Neural crest cell (in vitro differentiated cells): Measurements from ENCODE around the gene SH3TC1. TPM values are rescaled to one million over a fixed set of nuclear protein-coding genes. Genes with fewer than 3 reads are reported as not detected.

ENCODE experiments used
- DNase-seq: peaks from one replicate; pipeline ENCODE4 v3.0.0; 2021; ENCODE audit warnings: low read depth, mixed read lengths, low spot score
- H3K27ac Mint-ChIP-seq: one replicate; pipeline ENCODE4 v1.8.0; 2021; ENCODE audit warnings: mild to moderate bottlenecking, mixed read lengths; ENCODE audit not compliant: unreplicated experiment
- H3K27me3 Mint-ChIP-seq: 2 replicates; pipeline ENCODE4 v1.8.0; 2021; ENCODE audit warnings: low read depth, mild to moderate bottlenecking, mixed read lengths
- H3K36me3 Mint-ChIP-seq: 2 replicates; pipeline ENCODE4 v1.8.0; 2021; ENCODE audit warnings: low read depth, mild to moderate bottlenecking, mixed read lengths
- H3K4me1 Mint-ChIP-seq: 2 replicates; pipeline ENCODE4 v1.8.0; 2021; ENCODE audit warnings: mixed read lengths
- H3K4me3 Mint-ChIP-seq: one replicate; pipeline ENCODE4 v1.8.0; 2021; ENCODE audit warnings: mild to moderate bottlenecking, mixed read lengths
- H3K9me3 Mint-ChIP-seq: 2 replicates; pipeline ENCODE4 v1.8.0; 2021; ENCODE audit warnings: mixed read lengths
- total RNA-seq: library from RNA; stranded (reverse); gene quantifications from 2 replicates; pipeline ENCODE4 v1.2.1, GENCODE V29; 2021
- TF ChIP-seq, protein P1 (sequence below): fragments of 200-600 bp; sonication (generic); conservative IDR thresholded peaks from 2 replicates; pipeline ENCODE4 v1.5.0; 2021; ENCODE audit warnings: antibody characterized with exemption, mild to moderate bottlenecking

SH3TC1 gene
- total RNA-seq, 1 donor from 2014 or later = 2.7 TPM

DNA sequence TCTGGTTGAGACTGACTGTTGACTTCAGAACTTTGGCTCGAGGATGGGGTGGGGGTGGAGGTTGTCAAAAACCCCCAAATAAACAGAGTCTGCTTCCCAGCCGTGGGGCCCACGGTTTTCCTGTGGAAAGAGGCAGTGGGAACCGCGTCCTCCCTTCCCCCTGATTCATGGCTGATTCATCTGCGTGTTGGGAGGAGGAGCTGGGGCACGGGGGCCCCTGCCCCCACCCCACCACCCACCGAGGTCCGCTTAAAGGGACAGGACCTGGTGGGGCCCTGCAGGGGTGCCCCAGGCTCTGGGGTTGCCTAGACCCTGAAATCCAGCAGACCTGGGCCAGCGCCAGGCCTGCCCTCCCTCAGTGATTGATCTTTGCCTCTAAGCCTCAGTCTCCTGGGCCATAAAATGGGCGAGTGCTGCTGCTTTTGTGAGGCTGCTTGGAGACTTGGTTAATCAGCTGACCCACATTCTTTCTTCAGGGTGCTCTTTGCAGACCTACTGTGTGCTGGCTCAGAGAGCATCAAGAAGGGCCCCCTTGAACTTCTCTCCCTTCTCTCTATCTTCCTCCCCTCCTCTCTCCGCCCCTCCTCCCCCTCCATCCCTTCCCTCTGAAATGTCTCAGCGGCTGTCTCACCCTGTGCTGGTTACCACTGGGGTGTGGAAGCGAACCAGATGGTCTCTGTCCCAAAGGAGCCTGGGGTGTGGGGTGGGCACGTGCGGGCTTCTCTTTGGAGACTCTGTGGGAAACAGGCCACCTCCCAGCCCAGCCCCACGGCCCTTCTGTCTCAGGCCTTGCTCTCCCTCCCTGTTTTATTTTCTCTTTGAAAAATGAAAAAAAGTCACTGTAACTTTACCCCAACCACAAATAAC is 79.6 kb downstream of the SH3TC1 start:
- Mint-ChIP-seq H3K9me3 (no peaks in the 10 kb centered on the region), H3K27ac (no peak overlapping the region), H3K27me3 (no peaks in the 10 kb centered on the region), H3K4me1 (peaks cover 5% of the 10 kb centered on the region), H3K4me3 (no peak overlapping the region), H3K36me3 (no peaks in the 10 kb centered on the region)
- no peak for DNase-seq
- TF ChIP-seq, protein P1, sequence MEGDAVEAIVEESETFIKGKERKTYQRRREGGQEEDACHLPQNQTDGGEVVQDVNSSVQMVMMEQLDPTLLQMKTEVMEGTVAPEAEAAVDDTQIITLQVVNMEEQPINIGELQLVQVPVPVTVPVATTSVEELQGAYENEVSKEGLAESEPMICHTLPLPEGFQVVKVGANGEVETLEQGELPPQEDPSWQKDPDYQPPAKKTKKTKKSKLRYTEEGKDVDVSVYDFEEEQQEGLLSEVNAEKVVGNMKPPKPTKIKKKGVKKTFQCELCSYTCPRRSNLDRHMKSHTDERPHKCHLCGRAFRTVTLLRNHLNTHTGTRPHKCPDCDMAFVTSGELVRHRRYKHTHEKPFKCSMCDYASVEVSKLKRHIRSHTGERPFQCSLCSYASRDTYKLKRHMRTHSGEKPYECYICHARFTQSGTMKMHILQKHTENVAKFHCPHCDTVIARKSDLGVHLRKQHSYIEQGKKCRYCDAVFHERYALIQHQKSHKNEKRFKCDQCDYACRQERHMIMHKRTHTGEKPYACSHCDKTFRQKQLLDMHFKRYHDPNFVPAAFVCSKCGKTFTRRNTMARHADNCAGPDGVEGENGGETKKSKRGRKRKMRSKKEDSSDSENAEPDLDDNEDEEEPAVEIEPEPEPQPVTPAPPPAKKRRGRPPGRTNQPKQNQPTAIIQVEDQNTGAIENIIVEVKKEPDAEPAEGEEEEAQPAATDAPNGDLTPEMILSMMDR = no peak

DNA sequence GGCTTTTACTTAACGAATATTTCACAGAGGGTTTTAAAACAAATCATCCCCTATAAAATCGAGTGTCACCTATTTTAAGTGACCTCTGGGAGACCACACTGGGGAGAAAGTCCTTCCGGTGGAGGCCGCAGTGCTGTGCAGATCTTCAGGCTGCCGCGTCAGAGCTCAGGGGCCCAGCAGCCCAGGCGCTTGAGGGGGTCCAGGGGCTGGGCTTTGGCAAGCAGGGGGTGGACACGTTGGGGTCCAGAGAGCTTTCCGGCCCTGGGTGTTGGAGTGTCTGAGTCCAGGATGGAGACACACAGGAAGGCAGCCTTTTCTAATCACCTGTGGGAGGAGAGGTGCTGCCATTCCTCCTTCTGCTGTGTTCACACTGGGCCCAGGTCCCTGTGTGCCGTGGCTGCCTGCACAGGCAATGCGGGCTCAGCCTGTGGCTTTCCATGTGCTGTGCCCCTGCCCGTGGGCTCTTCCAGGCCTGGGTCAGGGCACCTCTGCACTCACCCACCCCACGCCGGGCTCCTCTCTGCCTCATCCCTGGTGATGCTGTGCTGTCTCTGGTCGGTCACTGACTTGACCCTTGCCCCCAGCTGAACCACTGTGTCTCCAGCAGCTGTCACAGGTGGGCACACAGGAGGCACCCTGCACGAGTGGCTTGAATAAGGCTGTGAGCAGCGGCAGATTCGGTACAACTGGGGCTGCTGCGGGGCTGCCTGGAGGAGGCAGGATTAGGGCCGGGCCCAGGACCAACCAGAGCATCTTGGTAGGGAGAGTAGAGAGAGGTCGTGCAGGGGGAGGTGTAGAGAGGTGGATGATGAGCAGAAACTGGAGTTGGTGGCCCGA is 80.4 kb downstream of the SH3TC1 start:
- TF ChIP-seq, protein P1 = no peak
- DNase-seq = no peak
- H3K4me3 Mint-ChIP-seq = no peak overlapping the region
- H3K27me3 Mint-ChIP-seq = no peaks in the 10 kb centered on the region
- peak overlapping the region; percentile 67 for H3K27ac Mint-ChIP-seq
- peaks cover 4% of the 10 kb centered on the region for H3K4me1 Mint-ChIP-seq
- H3K36me3 Mint-ChIP-seq = no peaks in the 10 kb centered on the region
- H3K9me3 Mint-ChIP-seq = no peaks in the 10 kb centered on the region

DNA sequence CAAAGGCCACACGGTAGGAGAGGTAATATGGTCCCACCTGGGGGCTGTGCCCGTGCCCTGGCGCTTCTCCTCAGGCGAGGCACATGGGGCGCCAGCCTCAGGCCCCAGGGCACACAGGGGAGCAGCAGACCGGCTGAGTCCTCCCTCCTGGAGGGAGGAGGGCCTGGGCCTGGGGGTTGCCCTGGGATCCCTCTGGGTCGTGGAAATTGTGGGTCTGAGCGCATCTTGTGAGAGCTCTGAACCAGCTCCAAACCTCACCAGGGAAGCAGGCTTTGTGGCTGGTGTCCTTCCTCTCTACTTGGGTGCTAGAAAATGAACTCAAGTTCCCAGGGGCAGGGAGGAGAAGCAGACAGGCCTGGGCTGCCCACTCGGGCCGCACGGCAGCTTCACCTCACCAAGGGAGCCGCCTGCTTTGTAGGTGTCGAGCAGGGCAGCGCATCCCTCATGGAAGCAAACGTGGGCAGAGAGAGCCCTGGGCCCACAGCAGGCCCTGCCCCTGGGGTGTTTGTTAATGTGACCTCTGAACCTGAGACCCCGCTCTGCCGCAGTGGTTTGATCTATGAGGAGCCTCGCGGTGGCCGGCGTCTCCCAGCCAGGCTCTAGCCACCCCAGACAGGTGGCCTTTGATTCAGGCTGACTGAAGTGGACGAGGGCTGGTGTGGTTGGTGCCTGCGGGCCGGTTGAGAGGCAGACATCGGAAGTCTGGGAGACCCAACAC is 81.2 kb downstream of the SH3TC1 start:
- H3K27me3 Mint-ChIP-seq = no peaks in the 10 kb centered on the region
- H3K9me3 Mint-ChIP-seq = no peaks in the 10 kb centered on the region
- no peak for DNase-seq
- H3K4me3 Mint-ChIP-seq = no peak overlapping the region
- H3K4me1 Mint-ChIP-seq = no peaks in the 10 kb centered on the region
- no peaks in the 10 kb centered on the region for H3K36me3 Mint-ChIP-seq
- no peak overlapping the region for H3K27ac Mint-ChIP-seq
- TF ChIP-seq, protein P1 = no peak

DNA sequence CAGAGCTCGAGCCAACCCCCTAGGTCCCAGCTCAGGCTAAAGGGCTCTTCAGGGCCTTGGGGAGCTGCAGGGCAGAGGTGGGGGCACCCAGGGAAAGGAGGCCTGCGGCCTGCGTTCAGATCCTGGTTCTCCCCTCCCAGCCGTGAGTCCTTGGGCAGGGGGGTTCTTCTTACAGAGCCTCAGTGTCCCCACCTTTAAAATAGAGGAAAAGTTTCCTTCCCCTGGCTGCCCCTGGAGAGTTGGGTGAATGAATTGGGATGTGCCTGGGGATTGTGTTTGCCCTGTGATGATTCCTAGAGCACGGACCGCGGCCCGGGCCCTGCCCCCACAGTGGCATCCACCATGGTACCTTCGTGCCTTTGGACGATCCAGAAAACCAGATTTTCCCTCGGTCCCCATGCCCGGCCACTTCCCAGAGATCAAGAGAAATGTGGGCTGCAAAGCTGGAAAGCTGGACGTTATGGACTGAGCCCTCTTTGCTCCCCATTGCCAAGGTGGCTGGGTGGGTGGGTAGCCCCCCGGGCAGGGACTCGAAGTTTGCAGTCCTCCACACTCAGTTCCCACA is 81.9 kb downstream of the SH3TC1 start:
- Mint-ChIP-seq H3K27ac (peak overlapping the region; percentile 43), H3K4me3 (no peak overlapping the region), H3K27me3 (no peaks in the 10 kb centered on the region), H3K9me3 (no peaks in the 10 kb centered on the region), H3K4me1 (no peaks in the 10 kb centered on the region), H3K36me3 (no peaks in the 10 kb centered on the region)
- TF ChIP-seq, protein P1 = no peak
- no peak for DNase-seq

DNA sequence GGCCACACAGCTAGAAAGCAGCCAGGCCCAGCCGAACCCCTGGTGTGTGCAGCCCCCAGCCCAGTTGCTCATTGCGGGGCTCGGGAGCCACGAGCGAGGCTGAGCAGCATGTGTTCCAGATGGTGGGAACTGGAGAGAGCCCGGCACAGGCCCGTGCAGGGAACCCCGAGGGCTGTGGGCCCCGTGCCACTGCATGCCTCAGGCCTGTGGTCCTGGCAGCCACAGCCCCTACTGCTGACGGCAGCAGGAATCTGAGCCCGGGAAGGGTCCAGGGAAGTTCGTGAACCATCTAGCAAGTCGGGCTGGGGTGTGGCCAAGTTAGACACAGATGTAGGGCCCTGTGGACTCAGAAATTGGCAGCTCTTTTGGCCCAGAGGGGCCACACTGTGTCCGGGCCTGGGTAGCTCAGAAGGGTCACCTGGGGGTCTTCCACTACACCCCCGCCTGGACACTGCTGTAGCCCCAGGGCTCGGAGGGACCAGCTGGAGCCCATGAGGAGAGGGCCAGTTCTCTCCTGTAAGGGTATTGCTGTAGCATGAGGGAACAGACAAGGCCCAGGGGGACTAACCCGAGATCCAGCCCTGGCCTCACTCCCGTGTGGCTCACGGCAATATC is 82.5 kb downstream of the SH3TC1 start:
- DNase-seq = no peak
- no peak overlapping the region for H3K4me3 Mint-ChIP-seq
- H3K27me3 Mint-ChIP-seq = no peaks in the 10 kb centered on the region
- TF ChIP-seq, protein P1 = no peak
- no peaks in the 10 kb centered on the region for H3K9me3 Mint-ChIP-seq
- H3K4me1 Mint-ChIP-seq = no peaks in the 10 kb centered on the region
- H3K36me3 Mint-ChIP-seq = no peaks in the 10 kb centered on the region
- no peak overlapping the region for H3K27ac Mint-ChIP-seq
